Measurements from ENCODE around the gene CEACAM18.
"Not testable (repeated sequence)": the region's sequence is repeated elsewhere in the genome, so short reads cannot be mapped to it uniquely, and the experiment has no call there.

The CEACAM18 gene

GRCh38 chr19:51490676-51491075 lies 12.3 kb downstream of the CEACAM18 start:
- no peak overlapping the region for H3K4me3 ChIP-seq (ENCODE audit: low read depth, low read length)
- no peak for DNase-seq (ENCODE audit: low read depth)
- no peak for TF ChIP-seq CTCF (IDR thresholded peaks at IDR 0.05; ENCODE audit: low read depth, low read length, missing control alignments)

GRCh38 chr19:51491586-51491985 lies 13.2 kb downstream of the CEACAM18 start:
- no peak overlapping the region for H3K4me3 ChIP-seq (ENCODE audit: low read depth, low read length)
- TF ChIP-seq CTCF (IDR thresholded peaks at IDR 0.05; ENCODE audit: low read depth, low read length, missing control alignments), result no peak
- DNase-seq (ENCODE audit: low read depth), result no peak

GRCh38 chr19:51493776-51494175 lies 15.4 kb downstream of the CEACAM18 start:
- H3K4me3 ChIP-seq (ENCODE audit: low read depth, low read length), result no peak overlapping the region
- no peak for DNase-seq (ENCODE audit: low read depth)
- no peak for TF ChIP-seq CTCF (IDR thresholded peaks at IDR 0.05; ENCODE audit: low read depth, low read length, missing control alignments)

GRCh38 chr19:51497666-51498065 lies 19.3 kb downstream of the CEACAM18 start:
- no peak for DNase-seq (ENCODE audit: low read depth)
- no peak overlapping the region for H3K4me3 ChIP-seq (ENCODE audit: low read depth, low read length)
- TF ChIP-seq CTCF (IDR thresholded peaks at IDR 0.05; ENCODE audit: low read depth, low read length, missing control alignments), result no peak

- not testable (repeated sequence) for H3K4me3 ChIP-seq (ENCODE audit: low read depth, low read length); DNase-seq (ENCODE audit: low read depth)
Measured at GRCh38 chr19:51500931-51501330, 22.6 kb downstream of the CEACAM18 start.

GRCh38 chr19:51501594-51502263 lies 23.4 kb downstream of the CEACAM18 start, which contains the start of gene SIGLEC12:
TSS of gene SIGLEC12 (minus strand) at chr19:51501800. CDS start at chr19:51501733, 67 bp downstream.
- DNase-seq (ENCODE audit: low read depth), result no peak
- TF ChIP-seq CTCF (IDR thresholded peaks at IDR 0.05; ENCODE audit: low read depth, low read length, missing control alignments), result no peak
- H3K4me3 ChIP-seq (ENCODE audit: low read depth, low read length), result no peak within 1 kb of the TSS

- DNase-seq (ENCODE audit: low read depth), result no peak
- no peak overlapping the region for H3K4me3 ChIP-seq (ENCODE audit: low read depth, low read length)
- no peak for TF ChIP-seq CTCF (IDR thresholded peaks at IDR 0.05; ENCODE audit: low read depth, low read length, missing control alignments)
Measured at GRCh38 chr19:51503286-51503817, 25.0 kb downstream of the CEACAM18 start.

All from GM12864 (cell line).